Thyroid gland (tissue), 4 donors: ENCODE results near the gene KANSL1. TPM values are rescaled to one million over a fixed set of nuclear protein-coding genes. Genes with fewer than 3 reads are reported as not detected.

Experiments used
- DNase-seq, 2 donors: peaks; one replicate each; pipeline ENCODE4 v3.0.0-alpha.2; 2019
- H3K27ac ChIP-seq, 3 donors: fragments of 200-600 bp; sonication (generic); 1 replicate in 2 of 3; 2 replicates in 1 of 3; pipeline ENCODE4 v1.5.1; 2016 to 2019; ENCODE audit warnings: mild to moderate bottlenecking in 1 of 3, moderate library complexity in 1 of 3
- H3K27me3 ChIP-seq: fragments of 200-600 bp; sonication (generic); one replicate; pipeline ENCODE4 v1.5.1; 2019
- H3K36me3 ChIP-seq, 2 donors: fragments of 200-600 bp; sonication (generic); one replicate each; pipeline ENCODE4 v1.5.1; 2016 to 2019
- H3K4me1 ChIP-seq, 2 donors: fragments of 200-600 bp; sonication (generic); one replicate each; pipeline ENCODE4 v1.5.1; 2017 to 2019
- H3K4me3 ChIP-seq, 3 donors: fragments of 200-600 bp; sonication (generic); replicated peaks in 1 of 3; 1 replicate in 2 of 3; 2 replicates in 1 of 3; pipeline ENCODE4 v1.5.1; 2016; ENCODE audit warnings: mild to moderate bottlenecking in 1 of 3
- H3K9me3 ChIP-seq: fragments of 200-600 bp; sonication (generic); one replicate; pipeline ENCODE4 v1.5.1; 2017
- POLR2A ChIP-seq, 2 donors: fragments of 450-650 bp; IDR thresholded peaks; one replicate each; pipeline ENCODE4 v1.6.1; 2017; ENCODE audit warnings: antibody characterized with exemption in 2 of 2, mild to moderate bottlenecking in 2 of 2, moderate library complexity in 1 of 2
- WGBS, 2 donors: methylation state at CpG; one replicate each; pipeline ENCODE4 v1.1.5; 2017; 5-methylcytosine and 5-hydroxymethylcytosine counted together
- intact Hi-C: fragments of 100-400 bp; cut with DNase I; formaldehyde crosslinking; loops from one replicate; pipeline ENCODE4 v1.15.1; 2023
- total RNA-seq, 4 donors: library from RNA; depleted of rRNA; stranded (reverse); fragments of >200 nt; gene quantifications; one replicate each; pipeline ENCODE4 v1.2.3, GENCODE V29; 2016
- TF ChIP-seq, protein P1 (sequence below), 6 experiments: fragments of 200-600 bp in 3 of 6; fragments of 450-650 bp in 3 of 6; sonication (generic) in 3 of 6; IDR thresholded peaks; one replicate each; pipeline ENCODE4 v1.5.1; 2016 to 2019; ENCODE audit warnings: antibody characterized with exemption in 6 of 6, mild to moderate bottlenecking in 2 of 6, inconsistent platforms in 1 of 6, moderate library complexity in 1 of 6

The KANSL1 gene
- total RNA-seq, 4 donors from 2014 or later = 90.7 to 209 (median 124) TPM

DNA sequence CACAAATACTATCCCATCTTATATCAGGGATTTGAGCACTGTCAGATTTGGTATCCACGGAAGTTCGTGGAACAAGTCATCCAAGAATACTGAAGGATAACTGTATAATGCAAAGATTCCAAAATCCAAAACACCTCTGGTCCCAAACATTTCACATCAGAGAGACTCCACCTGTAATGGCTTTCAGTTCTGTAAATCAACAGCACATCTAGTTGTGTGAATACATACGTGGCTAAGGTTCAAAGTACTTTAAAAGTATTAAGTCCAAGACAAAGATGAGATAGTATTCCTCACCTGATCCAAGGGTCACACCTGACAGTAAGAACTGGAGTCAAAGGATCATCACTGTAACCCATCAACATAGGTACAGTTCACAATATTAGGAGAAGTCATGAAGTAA, 54.8 kb downstream of the KANSL1 start:
- TF ChIP-seq, protein P1, sequence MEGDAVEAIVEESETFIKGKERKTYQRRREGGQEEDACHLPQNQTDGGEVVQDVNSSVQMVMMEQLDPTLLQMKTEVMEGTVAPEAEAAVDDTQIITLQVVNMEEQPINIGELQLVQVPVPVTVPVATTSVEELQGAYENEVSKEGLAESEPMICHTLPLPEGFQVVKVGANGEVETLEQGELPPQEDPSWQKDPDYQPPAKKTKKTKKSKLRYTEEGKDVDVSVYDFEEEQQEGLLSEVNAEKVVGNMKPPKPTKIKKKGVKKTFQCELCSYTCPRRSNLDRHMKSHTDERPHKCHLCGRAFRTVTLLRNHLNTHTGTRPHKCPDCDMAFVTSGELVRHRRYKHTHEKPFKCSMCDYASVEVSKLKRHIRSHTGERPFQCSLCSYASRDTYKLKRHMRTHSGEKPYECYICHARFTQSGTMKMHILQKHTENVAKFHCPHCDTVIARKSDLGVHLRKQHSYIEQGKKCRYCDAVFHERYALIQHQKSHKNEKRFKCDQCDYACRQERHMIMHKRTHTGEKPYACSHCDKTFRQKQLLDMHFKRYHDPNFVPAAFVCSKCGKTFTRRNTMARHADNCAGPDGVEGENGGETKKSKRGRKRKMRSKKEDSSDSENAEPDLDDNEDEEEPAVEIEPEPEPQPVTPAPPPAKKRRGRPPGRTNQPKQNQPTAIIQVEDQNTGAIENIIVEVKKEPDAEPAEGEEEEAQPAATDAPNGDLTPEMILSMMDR (IDR thresholded peaks at IDR 0.05) = no peak
- no peak for TF ChIP-seq POLR2A (IDR thresholded peaks at IDR 0.05)
- 78 to 85% methylated on average over 3 of the region's 3 CpGs for WGBS, 2 donors
- Histone ChIP-seq H3K4me3 (no peak overlapping the region), H3K27ac (no peak overlapping the region), H3K4me1 (peaks cover 30 to 67% of the 10 kb centered on the region in 2 donors), H3K9me3 (no peaks in the 10 kb centered on the region), H3K27me3 (no peaks in the 10 kb centered on the region), H3K36me3 (no peaks in the 10 kb centered on the region)
- no peak for DNase-seq
- intact Hi-C loops = no loop called here

DNA sequence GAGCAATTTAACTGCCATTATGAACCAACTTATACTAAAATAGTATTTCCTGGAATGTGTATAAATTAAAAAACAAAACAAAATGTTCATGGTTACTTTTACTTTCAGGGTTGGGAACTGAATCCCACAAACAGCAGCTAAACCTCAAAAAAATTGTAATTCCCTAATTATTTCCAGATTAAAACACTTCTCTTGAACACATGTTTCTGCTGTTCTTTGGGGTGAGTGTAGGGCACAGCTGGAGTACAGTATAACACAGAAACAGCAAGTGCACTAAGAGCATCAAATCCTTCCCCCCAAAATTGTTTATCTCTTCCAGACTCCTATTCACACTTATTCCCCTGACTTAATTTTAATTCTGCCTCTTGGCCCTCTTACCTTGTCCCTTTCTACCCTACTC, 56.4 kb downstream of the KANSL1 start:
- peaks cover 25 to 66% of the 10 kb centered on the region in 2 donors for H3K4me1 ChIP-seq
- H3K4me3 ChIP-seq = no peak overlapping the region
- DNase-seq = no peak
- no peaks in the 10 kb centered on the region for H3K9me3 ChIP-seq
- no peak for TF ChIP-seq POLR2A (IDR thresholded peaks at IDR 0.05)
- TF ChIP-seq, protein P1 (IDR thresholded peaks at IDR 0.05) = no peak
- no peaks in the 10 kb centered on the region for H3K36me3 ChIP-seq
- H3K27me3 ChIP-seq = no peaks in the 10 kb centered on the region
- intact Hi-C loops = no loop called here
- H3K27ac ChIP-seq = no peak overlapping the region

DNA sequence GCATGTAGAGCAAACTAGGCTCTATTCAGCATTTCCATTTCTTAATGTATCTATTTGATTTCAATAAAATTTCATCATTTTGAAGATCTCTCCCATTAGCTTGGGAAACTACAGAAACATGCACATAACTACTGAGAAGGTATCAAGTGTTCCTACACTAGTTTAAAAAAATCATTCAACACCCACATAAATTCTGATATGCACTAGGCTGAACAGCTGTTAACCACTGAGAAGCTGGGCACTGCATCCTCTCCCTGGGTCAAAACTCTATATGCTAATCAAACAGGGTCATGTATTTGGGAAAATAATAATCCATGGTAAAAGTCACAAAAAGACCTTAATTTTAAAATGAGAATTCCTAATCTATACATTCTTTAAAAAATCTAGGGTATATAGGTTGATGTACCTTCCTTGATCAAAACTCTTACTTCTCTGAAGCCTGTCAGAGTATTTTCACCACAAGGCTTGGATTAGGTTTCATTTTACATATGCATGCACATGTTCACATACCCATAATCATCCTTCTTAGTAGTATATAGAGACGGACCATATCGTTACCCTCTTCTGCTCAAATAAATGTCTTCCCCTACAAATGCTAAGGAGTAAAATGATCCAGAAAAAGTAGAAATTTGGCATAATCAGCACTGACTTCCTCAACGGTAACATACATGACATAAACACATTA, 57.2 kb downstream of the KANSL1 start:
- H3K4me1 ChIP-seq = peaks cover 25 to 66% of the 10 kb centered on the region in 2 donors
- WGBS, 2 donors = 86 to 89% methylated on average over 3 of the region's 3 CpGs

DNA sequence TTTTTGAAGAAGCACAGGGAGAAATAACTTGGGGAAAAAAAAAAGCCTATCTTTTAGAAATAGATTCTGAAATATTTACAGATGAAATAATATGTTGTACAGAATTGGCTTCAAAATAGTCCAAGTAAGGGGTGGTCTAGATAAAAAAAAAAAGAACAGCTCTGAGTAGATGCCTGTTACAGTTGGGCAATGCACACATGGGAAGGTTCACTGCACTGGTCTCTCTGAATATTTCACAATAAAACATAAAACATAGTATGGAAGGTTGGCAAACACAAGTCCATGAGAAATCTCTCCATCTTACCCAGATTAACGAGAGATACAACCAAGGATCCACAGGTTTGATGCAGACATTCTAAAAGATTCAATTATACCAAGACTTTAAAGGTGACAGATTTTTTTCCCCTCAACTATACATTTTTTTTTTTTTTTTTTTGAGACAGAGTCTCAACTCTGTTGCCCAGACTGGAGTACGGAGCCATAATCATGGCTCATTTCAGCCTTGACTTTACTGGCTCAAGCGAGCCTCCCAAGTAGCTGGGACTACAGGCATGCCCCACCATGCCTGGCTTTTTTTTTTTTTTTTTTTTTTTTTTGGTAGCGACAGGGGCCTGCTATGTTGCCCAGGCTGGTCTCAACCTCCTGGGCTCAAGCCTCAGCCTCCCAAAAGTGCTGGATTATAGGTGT, 58.0 kb downstream of the KANSL1 start:
- TF ChIP-seq POLR2A (IDR thresholded peaks at IDR 0.05) = no peak
- TF ChIP-seq, protein P1 (IDR thresholded peaks at IDR 0.05) = no peak
- no peaks in the 10 kb centered on the region for H3K36me3 ChIP-seq
- no peak overlapping the region for H3K4me3 ChIP-seq
- peaks cover 28 to 68% of the 10 kb centered on the region in 2 donors for H3K4me1 ChIP-seq
- no peak for DNase-seq
- intact Hi-C loops = no loop called here
- H3K9me3 ChIP-seq = no peaks in the 10 kb centered on the region
- no peaks in the 10 kb centered on the region for H3K27me3 ChIP-seq
- no peak overlapping the region for H3K27ac ChIP-seq
- 96 to 99% methylated on average over 4 of the region's 4 CpGs for WGBS, 2 donors

More for the DNA sequence above, 57.2 kb downstream of the KANSL1 start:
- DNase-seq = no peak
- Histone ChIP-seq H3K9me3 (no peaks in the 10 kb centered on the region), H3K36me3 (no peaks in the 10 kb centered on the region), H3K4me3 (no peak overlapping the region), H3K27me3 (no peaks in the 10 kb centered on the region), H3K27ac (no peak overlapping the region)
- intact Hi-C loops = no loop called here
- no peak for TF ChIP-seq POLR2A (IDR thresholded peaks at IDR 0.05)
- TF ChIP-seq, protein P1 (IDR thresholded peaks at IDR 0.05) = no peak

DNA sequence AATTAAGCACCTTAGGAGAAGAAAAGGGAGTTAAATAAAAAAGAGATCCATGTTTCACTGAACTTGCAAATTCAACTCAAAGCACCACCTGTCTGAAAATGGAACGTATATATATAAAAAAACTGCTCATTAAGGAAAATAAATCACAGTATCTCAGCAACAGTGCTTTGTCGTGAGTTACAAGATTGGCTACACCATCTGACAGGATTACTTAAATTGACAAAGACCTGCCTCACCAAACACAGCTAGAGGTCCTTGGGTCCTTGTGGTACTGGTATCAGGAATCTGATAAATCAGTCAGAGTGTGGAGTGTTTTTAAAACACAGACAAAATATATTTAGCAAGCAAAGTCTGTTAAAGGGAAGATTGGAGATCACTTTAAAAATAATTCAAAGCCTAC, 63.9 kb downstream of the KANSL1 start:
- intact Hi-C loops = no loop called here
- no peaks in the 10 kb centered on the region for H3K9me3 ChIP-seq
- TF ChIP-seq, protein P1 (IDR thresholded peaks at IDR 0.05) = no peak
- TF ChIP-seq POLR2A (IDR thresholded peaks at IDR 0.05) = no peak
- no peak overlapping the region for H3K4me3 ChIP-seq
- WGBS, 2 donors = 62 to 66% methylated on average over 2 of the region's 2 CpGs
- H3K4me1 ChIP-seq = peaks cover 41 to 66% of the 10 kb centered on the region in 2 donors
- H3K27me3 ChIP-seq = no peaks in the 10 kb centered on the region
- H3K36me3 ChIP-seq = no peaks in the 10 kb centered on the region
- H3K27ac ChIP-seq = no peak overlapping the region
- DNase-seq = no peak
